ENCODE measurements around the gene ACYP2.

- TF ChIP-seq FOXM1 (IDR thresholded peaks at IDR 0.05; ENCODE audit: borderline replicate concordance) = no peak
- no peak for TF ChIP-seq L3MBTL2 (conservative IDR thresholded peaks at IDR 0.05)
- no peak for TF ChIP-seq TARDBP (IDR thresholded peaks at IDR 0.05)
- no peak for TF ChIP-seq FOXA1 (IDR thresholded peaks at IDR 0.05)
- TF ChIP-seq SP1 (IDR thresholded peaks at IDR 0.05) = no peak
- no peak for TF ChIP-seq SUZ12 (IDR thresholded peaks at IDR 0.05)
- no peak for TF ChIP-seq CTBP1 (IDR thresholded peaks at IDR 0.05; ENCODE audit: borderline replicate concordance)
- TF ChIP-seq HDGF (IDR thresholded peaks at IDR 0.05; ENCODE audit: borderline replicate concordance) = no peak
- TF ChIP-seq BHLHE40 (IDR thresholded peaks at IDR 0.05; ENCODE audit: borderline replicate concordance) = no peak
- no peak for TF ChIP-seq LEF1 (IDR thresholded peaks at IDR 0.05; ENCODE audit: borderline replicate concordance)
- TF ChIP-seq FOXK2 (IDR thresholded peaks at IDR 0.05) = no peak
- no peak for TF ChIP-seq ELF4 (IDR thresholded peaks at IDR 0.05)
- TF ChIP-seq NFRKB (IDR thresholded peaks at IDR 0.05) = no peak
Observed at GRCh38 chr2:54191361-54192135, 76.1 kb downstream of the ACYP2 start.
